Neural cell (in vitro differentiated cells): ENCODE data around the gene GRIK3. TPM values are rescaled to one million over a fixed set of nuclear protein-coding genes. Genes with fewer than 3 reads are reported as not detected.

Experiments used
- H2AFZ ChIP-seq: fragments of 200-600, 300-800 bp; sonication (generic), shearing (Covaris generic); 2 replicates; pipeline ENCODE4 v1.6.0; 2014; ENCODE audit warnings: low read depth, mild to moderate bottlenecking, antibody characterized with exemption, low read length, moderate library complexity
- H3F3A ChIP-seq: fragments of 200-600 bp; shearing (Covaris generic); 2 replicates; pipeline ENCODE4 v1.6.1; 2016; ENCODE audit warnings: mild to moderate bottlenecking, moderate library complexity, mixed read lengths, antibody characterized with exemption, low read length; ENCODE audit not compliant: insufficient read depth, poor library complexity, severe bottlenecking
- H3K27ac ChIP-seq: fragments of 200-600, 300-800 bp; sonication (generic), shearing (Covaris generic); 2 replicates; pipeline ENCODE4 v1.5.1; 2014; ENCODE audit warnings: mild to moderate bottlenecking, low read length, moderate library complexity
- H3K27me3 ChIP-seq: fragments of 300-800, 200-600 bp; sonication (generic), shearing (Covaris generic); 2 replicates; pipeline ENCODE4 v1.6.0; 2014; ENCODE audit warnings: mild to moderate bottlenecking, low read depth, low read length, moderate library complexity; ENCODE audit not compliant: insufficient read depth
- H3K36me3 ChIP-seq: fragments of 300-800, 200-600 bp; sonication (generic), shearing (Covaris generic); 2 replicates; pipeline ENCODE4 v1.5.1; 2014; ENCODE audit warnings: mild to moderate bottlenecking, antibody characterized with exemption, low read length, moderate library complexity; ENCODE audit not compliant: insufficient read depth
- H3K4me2 ChIP-seq: fragments of 300-800, 200-600 bp; sonication (generic), shearing (Covaris generic); 2 replicates; pipeline ENCODE4 v1.6.0; 2014; ENCODE audit warnings: mild to moderate bottlenecking, low read length
- H3K4me3 ChIP-seq: fragments of 300-800, 200-600 bp; sonication (generic), shearing (Covaris generic); 2 replicates; pipeline ENCODE4 v1.5.1; 2014; ENCODE audit warnings: mild to moderate bottlenecking, low read length, moderate library complexity
- H3K79me2 ChIP-seq: fragments of 200-600 bp; shearing (Covaris generic); replicated peaks from 2 replicates; pipeline ENCODE4 v1.6.0; 2014; ENCODE audit warnings: mild to moderate bottlenecking, low read length, moderate library complexity; ENCODE audit not compliant: insufficient read depth
- H3K9ac ChIP-seq: fragments of 300-800, 200-600 bp; sonication (generic), shearing (Covaris generic); 2 replicates; pipeline ENCODE4 v1.6.1; 2016; ENCODE audit warnings: mild to moderate bottlenecking, low read length, mixed read lengths
- H3K9me2 ChIP-seq: fragments of 200-600 bp; shearing (Covaris generic); 2 replicates; pipeline ENCODE4 v1.6.1; 2016; ENCODE audit warnings: mild to moderate bottlenecking, low read length, mixed read lengths; ENCODE audit not compliant: insufficient read depth
- H3K9me3 ChIP-seq: fragments of 200-600, 300-800 bp; sonication (generic), shearing (Covaris generic); 2 replicates; pipeline ENCODE4 v1.6.1; 2016; ENCODE audit warnings: mild to moderate bottlenecking, mixed run types, low read length, moderate library complexity, mixed read lengths
- H4K20me1 ChIP-seq: fragments of 200-600 bp; shearing (Covaris generic); 2 replicates; pipeline ENCODE4 v1.6.1; 2016; ENCODE audit warnings: mild to moderate bottlenecking, mixed run types; ENCODE audit not compliant: insufficient read depth
- EP300 ChIP-seq: fragments of 450-650 bp; conservative IDR thresholded peaks from 2 replicates; pipeline ENCODE4 v1.6.1; 2014; ENCODE audit warnings: antibody characterized with exemption, mild to moderate bottlenecking, moderate library complexity; ENCODE audit not compliant: poor library complexity, severe bottlenecking
- EZH2 ChIP-seq: fragments of 200-600, 300-800 bp; shearing (Covaris generic), sonication (generic); IDR thresholded peaks from 2 replicates; pipeline ENCODE4 v1.6.1; 2014; ENCODE audit warnings: antibody characterized with exemption, low read length, borderline replicate concordance, mild to moderate bottlenecking; ENCODE audit not compliant: insufficient read depth, poor library complexity, severe bottlenecking
- MXI1 ChIP-seq: fragments of 450-650 bp; conservative IDR thresholded peaks from 2 replicates; pipeline ENCODE4 v1.6.1; 2014; ENCODE audit warnings: antibody characterized with exemption, mild to moderate bottlenecking; ENCODE audit not compliant: poor library complexity, severe bottlenecking
- POLR2AphosphoS5 ChIP-seq: IDR thresholded peaks from 2 replicates; pipeline ENCODE4 v1.6.1; 2012
- RAD21 ChIP-seq: fragments of 450-650 bp; conservative IDR thresholded peaks from 2 replicates; pipeline ENCODE4 v1.6.1; 2014; ENCODE audit warnings: antibody characterized with exemption, mild to moderate bottlenecking, moderate library complexity
- SMC3 ChIP-seq: fragments of 450-650 bp; conservative IDR thresholded peaks from 2 replicates; pipeline ENCODE4 v1.6.1; 2014; ENCODE audit warnings: antibody characterized with exemption, mild to moderate bottlenecking, moderate library complexity; ENCODE audit not compliant: poor library complexity
- TAF1 ChIP-seq: IDR thresholded peaks from 2 replicates; pipeline ENCODE4 v1.6.1; 2012; ENCODE audit warnings: low read depth
- polyA plus RNA-seq: library from polyadenylated mRNA; depleted of rRNA; stranded (reverse); fragments of >200 nt; gene quantifications from 2 replicates; pipeline ENCODE4 v1.2.3, GENCODE V29; 2014
- TF ChIP-seq, protein P1 (sequence below): IDR thresholded peaks from 2 replicates; pipeline ENCODE4 v1.6.1; 2012; ENCODE audit warnings: borderline replicate concordance
- TF ChIP-seq, protein P2 (sequence below): fragments of 450-650 bp; IDR thresholded peaks from 2 replicates; pipeline ENCODE4 v1.5.1; 2014; ENCODE audit warnings: antibody characterized with exemption, mild to moderate bottlenecking, moderate library complexity; ENCODE audit not compliant: poor library complexity, severe bottlenecking

The GRIK3 gene
- polyA plus RNA-seq, 1 donor from 2014 or later = 5.0 TPM

DNA sequence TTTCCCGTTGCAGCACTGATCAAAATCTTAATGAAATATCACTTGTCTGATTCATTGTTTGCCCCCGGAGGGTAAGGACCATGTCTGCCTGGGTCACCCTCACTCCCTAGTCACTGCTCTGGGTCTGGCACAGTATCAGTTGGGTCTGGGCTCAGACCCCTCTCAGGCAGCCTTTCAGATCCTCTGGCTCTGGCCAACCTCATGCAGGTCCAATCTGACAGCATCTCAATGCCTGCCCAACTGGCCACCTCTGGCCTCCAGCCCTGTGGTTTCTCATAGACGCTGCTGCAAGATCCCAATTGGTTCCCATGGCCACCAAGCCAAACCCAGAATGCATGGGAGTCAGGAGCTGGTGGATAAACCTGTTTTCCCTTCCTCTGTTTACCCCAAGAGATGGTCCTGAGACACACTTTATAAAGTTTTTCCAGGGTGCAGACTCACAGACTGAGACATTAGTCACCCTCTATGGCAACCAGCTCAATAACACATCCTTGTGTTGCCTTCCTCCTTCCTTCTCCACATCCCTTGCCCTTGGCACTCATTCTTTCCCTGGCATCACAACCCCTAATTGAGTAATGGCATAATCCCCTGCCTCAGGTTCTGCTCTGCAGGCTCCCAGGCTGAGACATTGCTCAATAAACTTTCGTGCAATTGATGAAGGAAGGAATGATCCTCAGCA lies 199.2 kb downstream of the GRIK3 start:
- Histone ChIP-seq H2AFZ (no peak overlapping the region), H3K36me3 (no peaks in the 10 kb centered on the region), H3K4me3 (no peak overlapping the region), H3K79me2 (no peaks in the 10 kb centered on the region), H3F3A (no peaks in the 10 kb centered on the region), H4K20me1 (no peaks in the 10 kb centered on the region), H3K9ac (no peak overlapping the region), H3K27me3 (no peaks in the 10 kb centered on the region), H3K9me2 (no peaks in the 10 kb centered on the region), H3K9me3 (no peaks in the 10 kb centered on the region), H3K27ac (no peak overlapping the region), H3K4me2 (no peak overlapping the region)
- no peak for TF ChIP-seq EP300
- no peak for TF ChIP-seq SMC3
- TF ChIP-seq, protein P1, sequence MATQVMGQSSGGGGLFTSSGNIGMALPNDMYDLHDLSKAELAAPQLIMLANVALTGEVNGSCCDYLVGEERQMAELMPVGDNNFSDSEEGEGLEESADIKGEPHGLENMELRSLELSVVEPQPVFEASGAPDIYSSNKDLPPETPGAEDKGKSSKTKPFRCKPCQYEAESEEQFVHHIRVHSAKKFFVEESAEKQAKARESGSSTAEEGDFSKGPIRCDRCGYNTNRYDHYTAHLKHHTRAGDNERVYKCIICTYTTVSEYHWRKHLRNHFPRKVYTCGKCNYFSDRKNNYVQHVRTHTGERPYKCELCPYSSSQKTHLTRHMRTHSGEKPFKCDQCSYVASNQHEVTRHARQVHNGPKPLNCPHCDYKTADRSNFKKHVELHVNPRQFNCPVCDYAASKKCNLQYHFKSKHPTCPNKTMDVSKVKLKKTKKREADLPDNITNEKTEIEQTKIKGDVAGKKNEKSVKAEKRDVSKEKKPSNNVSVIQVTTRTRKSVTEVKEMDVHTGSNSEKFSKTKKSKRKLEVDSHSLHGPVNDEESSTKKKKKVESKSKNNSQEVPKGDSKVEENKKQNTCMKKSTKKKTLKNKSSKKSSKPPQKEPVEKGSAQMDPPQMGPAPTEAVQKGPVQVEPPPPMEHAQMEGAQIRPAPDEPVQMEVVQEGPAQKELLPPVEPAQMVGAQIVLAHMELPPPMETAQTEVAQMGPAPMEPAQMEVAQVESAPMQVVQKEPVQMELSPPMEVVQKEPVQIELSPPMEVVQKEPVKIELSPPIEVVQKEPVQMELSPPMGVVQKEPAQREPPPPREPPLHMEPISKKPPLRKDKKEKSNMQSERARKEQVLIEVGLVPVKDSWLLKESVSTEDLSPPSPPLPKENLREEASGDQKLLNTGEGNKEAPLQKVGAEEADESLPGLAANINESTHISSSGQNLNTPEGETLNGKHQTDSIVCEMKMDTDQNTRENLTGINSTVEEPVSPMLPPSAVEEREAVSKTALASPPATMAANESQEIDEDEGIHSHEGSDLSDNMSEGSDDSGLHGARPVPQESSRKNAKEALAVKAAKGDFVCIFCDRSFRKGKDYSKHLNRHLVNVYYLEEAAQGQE = no peak
- TF ChIP-seq EZH2 = no peak
- TF ChIP-seq, protein P2, sequence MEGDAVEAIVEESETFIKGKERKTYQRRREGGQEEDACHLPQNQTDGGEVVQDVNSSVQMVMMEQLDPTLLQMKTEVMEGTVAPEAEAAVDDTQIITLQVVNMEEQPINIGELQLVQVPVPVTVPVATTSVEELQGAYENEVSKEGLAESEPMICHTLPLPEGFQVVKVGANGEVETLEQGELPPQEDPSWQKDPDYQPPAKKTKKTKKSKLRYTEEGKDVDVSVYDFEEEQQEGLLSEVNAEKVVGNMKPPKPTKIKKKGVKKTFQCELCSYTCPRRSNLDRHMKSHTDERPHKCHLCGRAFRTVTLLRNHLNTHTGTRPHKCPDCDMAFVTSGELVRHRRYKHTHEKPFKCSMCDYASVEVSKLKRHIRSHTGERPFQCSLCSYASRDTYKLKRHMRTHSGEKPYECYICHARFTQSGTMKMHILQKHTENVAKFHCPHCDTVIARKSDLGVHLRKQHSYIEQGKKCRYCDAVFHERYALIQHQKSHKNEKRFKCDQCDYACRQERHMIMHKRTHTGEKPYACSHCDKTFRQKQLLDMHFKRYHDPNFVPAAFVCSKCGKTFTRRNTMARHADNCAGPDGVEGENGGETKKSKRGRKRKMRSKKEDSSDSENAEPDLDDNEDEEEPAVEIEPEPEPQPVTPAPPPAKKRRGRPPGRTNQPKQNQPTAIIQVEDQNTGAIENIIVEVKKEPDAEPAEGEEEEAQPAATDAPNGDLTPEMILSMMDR = no peak

DNA sequence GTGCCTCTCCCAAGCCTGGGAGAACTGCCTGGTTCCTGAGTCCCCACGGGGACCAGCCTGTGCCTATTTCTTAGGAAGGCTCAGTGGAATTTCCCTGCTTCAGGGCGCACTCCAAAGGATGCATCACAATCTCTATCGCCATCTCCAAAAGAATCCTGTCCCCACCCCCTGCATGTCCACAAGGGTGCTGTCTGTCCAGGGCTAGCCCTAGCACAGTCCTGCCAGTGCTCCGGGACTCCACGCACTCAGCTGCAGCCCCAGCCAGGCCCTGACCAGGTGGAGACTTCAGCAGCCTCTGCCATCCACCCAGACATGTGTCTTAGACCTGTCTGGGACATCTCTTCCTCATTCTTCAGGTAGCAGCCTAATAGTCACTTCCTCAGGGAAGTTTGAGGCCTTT lies 199.7 kb downstream of the GRIK3 start:
- H3K4me3 ChIP-seq = no peak overlapping the region
- no peaks in the 10 kb centered on the region for H3F3A ChIP-seq
- TF ChIP-seq RAD21 (no peak), MXI1 (no peak), SMC3 (no peak), EZH2 (no peak), TAF1 (no peak), EP300 (no peak), POLR2AphosphoS5 (no peak)
- TF ChIP-seq, protein P1 = no peak
- TF ChIP-seq, protein P2 = no peak
- H3K4me2 ChIP-seq = no peak overlapping the region
- no peaks in the 10 kb centered on the region for H3K36me3 ChIP-seq
- no peak overlapping the region for H3K9ac ChIP-seq
- H3K27ac ChIP-seq = no peak overlapping the region
- H3K9me2 ChIP-seq = no peaks in the 10 kb centered on the region
- H3K79me2 ChIP-seq = no peaks in the 10 kb centered on the region
- no peaks in the 10 kb centered on the region for H3K27me3 ChIP-seq
- no peak overlapping the region for H2AFZ ChIP-seq
- no peaks in the 10 kb centered on the region for H3K9me3 ChIP-seq
- H4K20me1 ChIP-seq = no peaks in the 10 kb centered on the region
